A549 treated with DMSO at 1 μM for 4 hours (cell line): ENCODE results near the gene PPT1. TPM values are rescaled to one million over a fixed set of nuclear protein-coding genes. Genes with fewer than 3 reads are reported as not detected.

Experiments used
- total RNA-seq: library from RNA; stranded (reverse); fragments of 200-300 nt; extraction: Qiagen RNA extraction; gene quantifications from 5 replicates; pipeline ENCODE4 v1.2.3, GENCODE V29; 2022; ENCODE audit warnings: low read depth

The PPT1 gene
- 63.0 to 79.8 TPM (median 71.1 TPM) in 5 replicates for total RNA-seq

GRCh38 chr1:40096977-40097782 is at the start of gene PPT1:
TSS of gene PPT1 (minus strand) at chr1:40097252. CDS start at chr1:40097238, 14 bp downstream.

GRCh38 chr1:40040511-40041465 is 56.3 kb downstream of the PPT1 start, which contains the start of gene CAP1:
TSS of gene CAP1 (plus strand) at chr1:40040729. CDS start at chr1:40059347, 18,618 bp downstream.

Other genes with a start within 250 kb of the PPT1 start
- gene TRIT1, start 213.7 kb downstream of the PPT1 start, total RNA-seq: 16.0 to 18.3 TPM (median 16.6 TPM) in 5 replicates
- gene MYCL, start 195.3 kb downstream of the PPT1 start, total RNA-seq: 1.1 to 1.6 TPM (median 1.3 TPM) in 5 replicates
- gene MFSD2A, start 142.1 kb downstream of the PPT1 start, total RNA-seq: 4.0 to 5.9 TPM (median 4.6 TPM) in 5 replicates
- gene CAP1, start 56.5 kb downstream of the PPT1 start, total RNA-seq: 208 to 265 TPM (median 230 TPM) in 5 replicates
- gene RLF, start 64.1 kb upstream of the PPT1 start, total RNA-seq: 5.4 to 7.4 TPM (median 6.8 TPM) in 5 replicates
- gene TMCO2, start 150.7 kb upstream of the PPT1 start, total RNA-seq: not detected in 5 replicates
- 36.2 to 47.5 TPM (median 42.9 TPM) in 5 replicates for gene ZMPSTE24, start 161.0 kb upstream of the PPT1 start, total RNA-seq
- gene COL9A2, start 220.0 kb upstream of the PPT1 start, total RNA-seq: 0.14 to 0.49 TPM (median 0.19 TPM) in 5 replicates